Activated effector memory CD4-positive, alpha-beta T cell treated with Interleukin-2 at 50 U/mL for 16 hours (primary cell): ENCODE data around the gene HES7.
"Not testable (repeated sequence)": the region's sequence is repeated elsewhere in the genome, so short reads cannot be mapped to it uniquely, and the experiment has no call there.

Experiments used
- DNase-seq: peaks from one replicate; pipeline ENCODE4 v3.0.0-alpha.2; 2020

Gene HES7

DNA sequence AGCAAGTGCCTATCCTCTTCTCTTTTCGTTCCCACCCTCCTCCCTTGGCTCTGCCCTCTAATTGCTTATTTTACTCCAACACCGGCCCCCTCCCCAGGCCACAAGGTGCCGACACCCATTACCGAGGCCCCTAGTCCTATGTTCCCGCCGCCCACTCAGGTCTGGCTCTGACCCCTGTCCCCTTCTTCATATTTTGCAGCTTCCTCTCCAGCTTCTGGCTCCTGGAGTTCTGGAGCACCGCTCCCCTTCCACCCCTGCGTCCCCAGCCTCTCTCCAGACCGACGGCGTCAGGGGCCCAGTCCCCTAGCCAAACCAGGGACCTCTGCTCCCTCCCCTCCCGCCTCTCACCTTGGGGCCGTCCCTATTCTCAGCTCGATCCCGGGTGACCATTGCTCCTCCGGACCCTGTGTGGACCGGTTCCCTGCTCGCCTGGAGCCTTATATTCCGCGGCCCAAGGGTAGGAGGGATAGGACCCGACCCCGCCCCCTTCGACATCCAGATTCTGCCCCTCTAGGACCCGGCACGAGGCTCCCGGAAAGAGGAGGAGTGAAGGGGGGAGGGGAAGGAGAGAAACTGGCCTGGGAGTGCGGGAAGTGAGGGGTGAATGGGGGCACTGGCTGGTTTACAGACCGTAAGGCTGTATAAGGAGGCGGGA lies at the start of gene HES7:
Gene HES7, minus strand, starts transcription at position 412 of the 655 bp plus-strand sequence. Its CDS starts 22 bp downstream, at position 390.
- DNase-seq: no peak

DNA sequence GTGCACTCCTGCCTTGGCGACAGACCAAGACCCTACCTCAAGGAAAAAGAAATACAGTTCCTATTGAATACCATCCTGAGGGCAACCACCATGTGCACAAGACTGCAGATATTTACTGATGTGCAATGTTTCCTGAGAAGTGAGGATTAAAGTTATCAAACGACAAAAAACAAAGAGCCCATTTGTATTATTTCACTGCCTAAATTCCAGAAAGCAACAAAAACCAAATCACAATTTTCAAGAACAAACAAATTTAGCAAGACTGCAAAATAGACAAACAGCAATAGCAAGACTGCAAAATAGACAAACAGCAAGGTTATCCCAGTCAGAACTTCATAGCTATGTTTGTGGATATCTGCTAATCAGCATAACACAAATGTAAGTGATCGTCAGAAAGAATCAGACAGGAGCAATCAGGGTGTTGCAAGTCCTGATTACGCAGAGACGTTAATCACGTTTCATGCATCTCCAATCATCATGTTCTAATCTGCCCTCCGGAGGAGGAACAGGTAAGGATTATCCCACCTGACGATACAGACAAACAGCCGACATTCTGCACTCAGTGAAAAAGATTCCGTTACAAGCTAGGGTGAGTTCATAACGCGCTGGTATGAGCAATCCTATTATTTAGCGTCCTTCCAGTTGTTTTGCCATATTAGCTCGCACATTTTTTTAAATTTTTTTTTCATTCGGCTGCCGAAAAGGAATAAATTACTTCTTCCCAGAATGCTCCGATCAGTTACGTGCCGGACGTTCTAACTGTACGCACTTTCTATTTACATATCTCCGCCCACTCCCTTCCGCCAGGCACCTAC lies 49.4 kb upstream of the HES7 start:
- peak; percentile 64 for DNase-seq

DNA sequence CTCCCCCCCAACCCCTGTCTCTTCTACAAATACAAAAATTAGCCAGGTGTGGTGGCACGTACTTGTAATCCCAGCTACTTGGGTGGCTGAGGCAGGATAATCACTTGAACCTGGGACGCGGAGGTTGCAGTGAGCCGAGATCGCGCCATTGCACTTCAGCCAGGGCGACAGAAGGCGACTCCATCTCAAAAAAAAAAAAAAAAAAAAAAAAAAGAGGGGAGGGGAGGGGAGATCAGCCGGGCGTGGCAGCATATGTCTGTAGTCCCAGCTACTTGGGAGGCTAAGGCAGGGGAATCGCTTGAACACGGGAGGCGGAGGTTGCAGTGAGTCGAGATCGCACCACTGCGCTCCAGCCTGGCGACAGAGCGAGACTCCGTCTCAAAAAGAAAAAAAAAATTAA lies 46.3 kb upstream of the HES7 start:
- not testable (repeated sequence) for DNase-seq

DNA sequence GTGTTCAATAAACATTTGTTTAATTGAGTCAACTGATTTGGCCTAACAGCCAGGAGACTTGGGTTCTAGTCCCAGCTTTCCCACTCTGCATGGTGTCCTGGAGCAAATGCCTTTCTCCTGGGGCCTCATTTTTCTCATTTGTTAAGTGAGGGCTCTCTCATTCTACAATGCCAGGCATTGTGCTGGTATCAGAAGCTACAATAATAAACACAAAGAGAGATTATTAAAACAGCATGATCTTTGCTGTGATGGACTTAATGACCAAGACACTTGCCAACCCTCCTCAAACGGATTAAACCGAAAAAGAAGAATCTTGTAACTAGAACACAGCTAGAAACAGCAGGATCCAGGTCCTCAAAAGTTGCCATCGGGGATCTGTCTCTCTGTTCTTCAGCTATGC lies 43.6 kb upstream of the HES7 start:
- DNase-seq: no peak

DNA sequence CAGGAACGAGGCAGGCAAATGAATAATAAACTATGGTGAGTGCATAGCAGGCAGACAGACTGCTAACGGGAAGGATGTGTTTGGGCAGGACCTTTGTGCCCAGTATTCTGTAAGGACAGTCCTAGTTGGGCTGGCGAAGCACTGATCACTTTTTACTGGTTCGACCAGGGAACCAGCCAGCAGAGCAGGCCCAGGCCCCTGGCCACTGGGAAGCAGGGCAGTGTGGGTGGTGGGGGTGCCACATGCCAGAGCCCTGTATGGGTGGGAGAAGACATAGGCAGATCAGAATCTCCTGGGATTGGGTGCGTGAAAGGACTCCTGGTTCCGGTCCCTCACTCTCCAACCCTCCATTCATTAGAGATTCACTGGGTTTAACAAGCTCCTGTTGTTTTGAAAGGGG lies 42.8 kb upstream of the HES7 start:
- DNase-seq: no peak

DNA sequence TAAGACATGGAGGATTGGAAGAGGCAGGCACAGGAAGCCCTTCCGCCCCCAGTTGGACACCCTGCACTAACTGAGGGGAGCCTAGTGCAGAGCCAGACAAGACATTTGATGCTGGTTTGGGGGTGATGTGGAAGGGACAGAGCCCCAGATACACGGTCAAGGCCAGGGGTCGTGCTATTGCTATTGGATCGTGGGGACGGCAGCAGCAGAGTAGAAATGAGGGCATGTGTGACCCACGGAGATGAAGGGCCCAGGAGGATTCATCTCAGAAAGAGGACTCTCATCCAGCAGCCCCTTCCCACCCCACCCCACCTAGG lies 40.9 kb upstream of the HES7 start:
- DNase-seq: no peak

DNA sequence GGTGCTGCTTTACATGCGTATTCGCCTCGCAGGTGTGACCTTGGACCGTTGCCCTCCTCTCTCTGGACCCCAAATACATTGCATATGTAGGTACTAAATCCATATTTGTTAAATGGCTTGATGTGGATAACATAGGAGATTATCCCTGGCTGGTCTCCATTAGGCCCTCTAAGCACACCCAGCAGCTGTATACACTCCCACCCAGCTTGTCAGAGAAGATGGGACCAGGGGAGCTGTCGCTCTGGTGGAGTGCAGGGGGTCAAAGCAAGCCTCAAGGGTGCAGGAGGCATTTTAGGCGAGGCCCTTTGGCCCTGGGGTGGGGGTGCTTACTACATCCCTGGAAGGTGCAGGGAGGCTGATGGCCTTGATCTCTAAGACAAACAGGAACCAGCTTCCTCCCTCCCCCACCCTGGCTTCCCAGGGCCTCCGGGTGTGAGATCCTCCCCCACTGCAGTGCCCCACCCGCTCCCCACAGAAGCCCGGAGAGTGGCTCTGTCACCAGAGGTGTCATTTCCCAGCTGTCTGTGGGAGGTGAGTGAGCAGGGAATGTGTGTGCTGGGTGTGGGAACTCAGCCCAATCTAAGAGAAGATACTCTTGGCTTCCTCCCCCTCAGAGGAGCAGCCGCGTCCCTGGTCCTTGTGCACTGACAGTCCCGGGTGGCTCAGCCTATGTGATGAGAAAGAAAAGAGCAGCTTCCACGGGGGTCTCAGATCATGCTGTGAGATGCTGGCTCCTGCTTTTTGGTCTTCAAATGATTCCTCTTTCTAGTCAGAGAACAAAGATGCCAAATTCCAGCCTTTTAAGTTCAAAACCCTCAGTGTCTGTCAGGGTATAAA lies 40.3 kb upstream of the HES7 start:
- DNase-seq: peak; percentile 65

DNA sequence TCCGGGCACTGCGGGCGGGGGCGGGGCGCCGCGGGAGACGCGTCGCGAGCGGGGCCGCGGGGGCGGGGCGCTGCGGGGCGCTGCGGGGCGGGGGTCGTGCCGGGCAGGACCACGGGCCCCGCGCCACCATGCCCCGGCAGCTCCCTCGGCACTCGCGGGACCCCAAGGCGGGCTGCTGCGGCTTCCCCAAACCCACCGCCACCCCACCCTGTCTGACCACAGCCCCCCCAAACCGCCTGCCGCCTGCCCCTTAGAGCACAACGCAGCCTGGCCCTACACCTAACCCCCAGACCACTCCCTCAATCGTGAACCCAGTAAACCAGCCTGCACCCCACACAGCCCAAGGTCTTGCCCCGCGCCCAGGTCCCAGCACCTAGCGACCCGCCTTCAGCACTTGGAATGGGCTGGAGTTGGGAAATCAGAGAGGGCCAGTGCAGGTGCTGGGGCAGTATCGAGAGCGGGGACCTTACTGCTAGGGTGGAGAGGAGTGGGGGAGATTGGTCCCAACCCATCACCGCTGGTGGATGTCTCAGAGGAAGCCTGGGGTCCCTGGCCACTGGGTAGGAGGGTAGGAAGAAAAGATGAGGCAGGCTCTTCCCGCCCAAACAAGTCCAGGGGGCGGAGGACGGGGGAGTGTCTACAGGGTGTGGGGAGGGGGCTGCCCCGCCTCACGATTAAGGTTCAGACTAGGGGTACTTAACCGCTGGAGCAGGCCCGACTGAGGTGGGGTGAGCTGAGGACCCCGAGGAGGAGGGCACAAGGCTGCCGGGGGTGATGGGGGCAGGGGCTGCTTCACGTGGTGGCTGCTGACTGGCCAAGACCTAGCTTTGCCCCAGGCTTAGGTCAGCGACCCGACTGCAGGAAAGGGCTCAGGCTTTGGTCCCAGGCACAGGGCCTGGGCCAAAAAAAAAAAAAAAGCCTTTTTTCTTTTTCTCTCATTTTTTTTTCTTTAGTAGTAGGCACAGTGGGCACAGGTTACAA lies 39.4 kb upstream of the HES7 start:
- no peak for DNase-seq

DNA sequence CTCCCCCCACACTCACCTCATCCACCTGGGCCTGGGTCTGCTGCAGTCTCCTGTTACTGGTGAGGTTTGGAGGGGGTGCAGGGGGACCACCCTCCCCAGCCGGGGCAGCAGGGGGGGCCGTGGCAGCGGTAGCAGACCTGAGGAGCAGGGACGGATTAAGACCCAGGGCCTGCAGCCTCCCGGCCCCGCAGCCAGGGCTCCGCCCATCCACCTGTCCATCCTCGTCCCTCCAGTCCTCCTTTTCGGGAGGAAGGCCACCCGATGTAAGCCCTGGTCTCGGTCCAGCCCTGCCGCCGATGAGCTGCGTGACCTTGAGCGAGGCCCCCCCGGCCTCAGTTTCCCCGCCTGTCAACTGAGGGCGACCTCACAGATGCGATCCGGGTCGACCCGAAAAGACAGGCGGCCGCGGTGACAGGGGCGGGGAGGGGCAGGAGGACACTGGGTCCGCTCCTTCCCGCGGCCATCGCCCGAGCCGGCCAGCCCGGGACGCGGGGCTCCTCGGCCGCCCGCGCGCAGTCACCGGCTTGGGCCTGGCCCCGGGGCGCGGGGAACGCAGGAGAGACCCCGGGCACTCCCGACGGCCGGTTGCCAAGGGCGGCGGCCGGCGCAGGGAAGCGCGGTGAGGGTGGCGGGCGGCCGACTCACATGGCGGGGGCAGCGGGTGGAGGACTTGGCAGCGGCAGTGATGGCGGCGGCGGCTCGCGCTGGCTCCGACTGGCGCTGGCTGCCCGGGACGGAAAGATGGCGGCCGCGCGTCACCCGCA lies 38.5 kb upstream of the HES7 start, which contains the start of gene VAMP2:
Gene VAMP2, minus strand, starts transcription at position 716 of the 764 bp plus-strand sequence. Its CDS starts 69 bp downstream, at position 647.
- DNase-seq: peak; percentile 79

DNA sequence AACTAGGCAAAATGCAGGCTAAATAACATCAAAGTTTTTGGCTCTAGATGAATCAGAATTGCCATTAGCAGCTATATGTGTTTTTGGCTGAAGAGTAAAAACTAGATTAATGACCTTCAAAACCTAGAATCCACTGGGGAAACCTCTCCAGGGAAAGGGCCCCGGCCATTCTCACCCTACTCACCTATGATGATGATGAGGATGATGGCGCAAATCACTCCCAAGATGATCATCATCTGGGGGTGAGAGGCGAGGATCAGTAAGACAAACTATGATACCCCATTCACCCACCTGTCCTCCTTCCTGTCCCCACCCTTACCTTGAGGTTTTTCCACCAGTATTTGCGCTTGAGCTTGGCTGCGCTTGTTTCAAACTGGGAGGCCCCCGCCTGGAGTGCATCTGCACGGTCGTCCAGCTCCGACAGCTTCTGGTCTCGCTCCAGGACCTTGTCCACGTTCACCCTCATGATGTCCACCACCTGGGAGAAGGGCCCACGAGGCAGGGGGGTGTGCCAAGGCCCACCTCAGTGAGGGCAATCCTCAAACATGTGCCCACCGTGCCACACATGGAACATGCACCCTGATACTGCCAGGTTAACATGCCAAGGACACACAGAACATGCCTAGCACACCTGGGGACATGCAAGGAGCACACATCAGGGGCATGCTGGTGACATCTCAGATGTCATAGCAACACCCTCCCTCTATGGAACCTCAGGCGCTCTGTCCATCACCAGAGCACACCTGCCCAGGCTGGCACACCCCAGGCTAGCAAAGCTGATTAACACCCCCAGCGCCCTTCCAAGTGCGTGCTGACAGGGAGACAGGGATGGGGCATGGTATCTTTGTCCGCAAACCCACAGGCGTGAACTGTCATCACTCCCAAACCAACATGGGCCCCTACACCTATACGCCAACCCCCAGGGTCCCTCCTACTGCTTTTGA lies 37.7 kb upstream of the HES7 start:
- no peak for DNase-seq

DNA sequence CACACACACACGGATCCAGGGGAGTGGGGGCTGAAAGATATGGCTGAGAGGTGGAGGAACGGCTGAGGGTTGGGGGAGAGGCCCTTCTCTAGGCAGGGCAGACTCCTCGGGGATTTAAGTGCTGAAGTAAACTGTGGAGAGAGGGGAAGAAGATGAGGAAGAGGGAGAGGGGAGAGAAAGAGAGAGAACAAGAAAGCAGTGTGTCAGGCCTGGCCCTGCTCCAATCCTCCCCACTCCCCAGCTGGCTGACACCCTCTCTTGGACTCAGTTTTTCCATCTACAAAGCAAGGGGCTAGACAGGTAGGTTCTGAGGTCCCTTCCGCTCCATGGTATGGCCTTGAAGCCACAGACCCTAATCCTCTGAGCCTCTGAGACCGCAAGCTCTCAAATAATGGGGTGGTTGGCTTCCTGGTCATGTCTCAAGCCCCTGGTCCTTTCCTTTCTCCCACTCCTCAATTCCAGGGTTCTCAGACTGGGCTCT lies 36.9 kb upstream of the HES7 start:
- no peak for DNase-seq

DNA sequence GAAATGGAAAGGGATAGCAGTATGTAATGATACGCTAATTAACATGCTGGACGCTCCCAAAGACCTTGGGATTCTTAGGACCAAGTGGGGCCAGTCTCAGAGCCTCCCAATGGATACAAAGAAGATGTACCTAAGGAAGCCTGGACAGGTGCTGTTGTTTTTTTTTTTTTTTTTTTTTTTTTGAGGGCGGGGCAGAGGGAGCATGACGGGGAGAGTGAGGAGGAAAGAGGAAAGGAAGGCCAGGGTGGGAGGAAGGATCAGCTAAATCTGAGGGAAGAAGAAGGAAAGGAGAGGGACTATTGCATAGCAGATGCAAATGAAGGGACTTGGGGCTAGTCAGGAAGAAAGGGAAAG lies 36.3 kb upstream of the HES7 start:
- DNase-seq: no peak

DNA sequence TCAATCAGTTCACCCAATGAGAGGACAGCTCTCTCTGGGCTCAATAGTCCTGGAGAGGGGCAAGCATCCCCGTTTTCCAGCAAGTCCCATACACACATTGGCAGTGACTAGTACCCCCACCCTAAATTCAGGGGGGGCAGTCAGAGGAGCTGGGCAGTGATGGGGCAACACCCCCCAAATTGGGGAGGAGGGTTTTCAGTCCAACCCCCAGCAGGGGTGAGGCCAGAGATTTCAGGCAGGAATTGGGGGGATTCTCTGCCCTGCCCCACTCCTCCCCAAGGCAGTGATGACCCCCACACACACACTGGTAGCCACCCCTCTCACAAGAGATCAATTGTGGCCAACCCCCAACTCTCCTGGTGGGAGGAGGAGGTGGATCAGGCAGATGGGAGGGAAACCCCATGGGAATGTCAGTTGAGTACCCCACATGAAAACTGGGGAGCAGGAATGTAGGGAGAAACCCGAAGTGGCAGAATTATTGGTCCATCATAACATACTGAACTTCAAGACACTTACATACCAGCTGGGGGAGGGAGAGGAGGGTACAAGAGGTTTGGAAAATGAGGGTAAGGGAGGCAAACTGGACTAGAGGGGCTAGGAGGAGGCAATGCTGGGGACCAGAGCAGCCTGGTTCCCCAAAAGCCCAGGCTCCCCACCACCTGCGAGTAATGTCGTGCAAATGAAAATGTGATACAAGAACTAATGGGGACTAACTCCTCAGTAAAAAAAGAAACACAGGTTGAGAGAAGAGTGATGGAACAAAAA lies 35.7 kb upstream of the HES7 start:
- DNase-seq: no peak

DNA sequence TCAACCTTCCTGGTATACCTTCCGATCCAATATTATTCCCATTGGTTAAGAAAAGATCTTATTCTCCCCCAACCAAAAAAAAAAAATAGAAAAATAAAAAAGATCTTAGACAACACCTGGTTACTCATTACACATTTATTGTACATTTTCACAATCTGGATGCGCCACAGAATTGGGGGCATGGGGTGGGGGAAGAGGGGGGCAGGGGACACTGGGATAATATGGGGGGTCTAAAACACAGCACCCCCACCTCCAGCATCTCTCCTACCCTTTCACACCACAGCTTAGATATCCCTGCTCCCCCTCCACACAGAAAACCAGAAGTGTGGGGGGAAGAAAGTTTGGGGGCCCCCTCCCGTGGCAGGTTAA lies 35.1 kb upstream of the HES7 start:
- no peak for DNase-seq

DNA sequence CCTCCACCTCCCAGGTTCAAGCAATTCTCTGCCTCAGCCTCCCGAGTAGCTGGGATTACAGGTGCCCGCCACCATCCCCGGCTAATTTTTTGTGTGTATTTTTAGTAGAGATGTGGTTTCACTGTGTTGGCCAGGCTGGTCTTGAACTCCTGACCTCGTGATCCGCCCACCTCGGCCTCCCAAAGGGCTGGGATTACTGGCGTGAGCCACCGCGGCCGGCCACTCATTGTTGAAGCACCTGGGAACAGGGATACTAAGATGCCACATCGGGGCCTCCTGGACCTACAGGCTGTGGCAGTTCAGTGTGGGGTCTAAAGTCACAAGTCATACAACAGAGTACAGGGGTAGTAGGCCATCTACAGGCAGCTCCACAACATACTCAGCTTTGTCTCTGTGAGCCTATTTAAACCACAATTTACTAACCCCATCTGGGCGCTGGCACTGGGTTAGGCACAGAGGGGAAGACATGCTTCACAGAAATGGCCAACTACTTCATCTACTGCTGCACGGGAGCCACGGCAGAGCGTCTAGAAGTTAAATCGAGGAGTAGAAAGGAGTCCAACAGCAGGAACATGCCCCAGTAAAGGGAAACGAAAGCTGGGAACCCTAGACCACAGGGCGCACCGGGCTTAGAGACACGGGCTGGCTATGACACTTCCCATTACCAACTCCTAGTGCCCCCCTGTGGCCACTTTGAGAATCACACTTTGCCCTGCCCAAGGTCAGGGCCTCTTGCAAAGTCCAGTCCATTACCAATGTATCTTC lies 34.5 kb upstream of the HES7 start:
- peak; percentile 75 for DNase-seq

DNA sequence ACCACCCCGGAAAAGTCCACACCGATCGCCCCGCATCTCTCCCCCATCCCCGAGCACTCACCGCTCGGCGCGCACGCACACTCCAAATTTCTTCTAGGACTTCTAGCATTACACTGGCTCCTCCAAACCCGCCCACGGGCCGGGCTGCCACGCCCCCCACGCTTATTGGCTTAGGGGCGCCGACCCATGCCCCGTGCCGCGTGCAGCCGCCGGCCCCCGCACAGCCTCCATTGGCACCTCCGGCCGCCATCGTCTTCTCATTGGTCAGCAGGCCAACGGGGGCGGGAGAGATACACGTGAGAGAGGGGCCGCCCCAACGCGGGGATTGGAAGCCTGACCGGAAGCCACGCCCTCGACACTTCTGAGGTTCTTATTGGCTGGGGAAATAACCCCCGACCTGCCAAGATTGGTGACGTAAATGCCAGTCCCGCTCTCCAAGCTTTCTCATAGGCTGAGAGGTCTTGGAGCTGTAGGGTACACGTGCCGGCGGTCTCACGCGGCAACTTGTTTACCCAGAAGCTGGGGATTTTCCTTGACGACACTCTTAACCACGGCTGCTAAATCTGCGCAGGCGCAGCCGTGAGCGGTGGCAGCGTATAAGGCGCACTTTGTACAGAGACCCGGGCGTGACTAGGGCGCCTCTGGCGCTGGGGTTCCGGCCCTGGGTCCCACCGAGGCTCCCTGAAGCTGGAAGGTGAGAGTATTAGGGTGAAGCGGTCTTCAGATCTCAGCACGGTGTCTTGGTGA lies 32.5 kb upstream of the HES7 start:
- peak; percentile 100 for DNase-seq

DNA sequence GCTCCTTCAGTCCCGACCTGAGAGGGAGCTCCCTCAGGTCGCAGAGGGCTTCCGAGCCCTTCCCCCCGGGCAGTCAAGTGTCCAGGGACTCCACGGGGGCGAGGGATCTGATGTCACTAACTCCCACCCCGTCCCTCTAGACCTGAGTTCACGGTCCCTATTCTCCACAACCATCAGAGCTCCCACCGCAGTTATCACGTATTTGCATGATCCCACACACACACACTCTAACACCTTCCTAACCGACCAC lies 32.0 kb upstream of the HES7 start:
- no peak for DNase-seq

DNA sequence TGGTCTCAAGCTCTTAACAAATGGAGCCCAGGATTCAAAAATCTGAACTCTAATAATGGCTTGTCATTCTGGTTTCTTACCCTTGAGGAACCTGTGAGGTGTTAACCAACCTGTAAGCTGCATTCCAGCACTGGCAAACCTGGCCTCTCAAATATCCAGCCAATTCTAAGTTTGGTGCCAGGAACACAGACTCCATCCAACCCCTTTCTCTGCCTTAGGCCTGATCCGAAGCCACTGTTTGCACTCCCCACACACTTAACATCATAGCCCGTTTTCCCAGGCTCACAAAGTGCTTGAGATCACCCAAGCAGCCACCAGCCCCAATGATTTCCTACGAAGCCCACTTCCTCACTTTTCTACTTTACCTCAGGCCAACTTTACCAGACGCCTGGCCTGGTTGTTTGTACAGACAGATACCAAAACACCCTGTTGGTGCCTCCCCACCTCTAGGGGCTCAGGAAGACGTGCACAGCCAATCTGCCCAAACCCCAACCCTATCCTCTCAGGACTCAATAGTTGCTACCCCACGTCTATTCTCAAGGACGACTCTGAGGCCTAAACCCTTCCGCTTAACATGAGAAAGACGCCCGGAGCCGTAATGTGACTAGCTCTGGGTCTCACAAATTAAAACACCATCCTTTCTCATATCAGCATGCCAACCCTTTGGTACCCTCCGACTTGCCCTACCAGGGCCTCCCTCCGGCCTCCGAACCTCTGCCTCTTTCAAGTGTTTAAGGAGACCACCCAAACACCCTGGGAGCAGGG lies 31.5 kb upstream of the HES7 start:
- DNase-seq: no peak
